Fibroblast of skin of right quadriceps (primary cell): Measurements from ENCODE around the gene NUDT19.
A peak's percentile ranks its signal among the peaks of the same experiment; 100 is the strongest.
"Not testable (repeated sequence)": the region's sequence is repeated elsewhere in the genome, so short reads cannot be mapped to it uniquely, and the experiment has no call there.

Source experiments
- DNase-seq: peaks from one replicate; pipeline ENCODE4 v3.0.0-alpha.2; 2013

The NUDT19 gene

GRCh38 chr19:32691291-32691951 is at the start of gene NUDT19:
Gene NUDT19 (plus strand): TSS chr19:32691821. CDS start chr19:32691961, 140 bp downstream.
- peak; percentile 81 for DNase-seq

- DNase-seq = no peak
Measured at GRCh38 chr19:32642771-32643170, 48.9 kb upstream of the NUDT19 start.

GRCh38 chr19:32646556-32646955 is 45.1 kb upstream of the NUDT19 start:
- no peak for DNase-seq

- no peak for DNase-seq
Measured at GRCh38 chr19:32647361-32647760, 44.3 kb upstream of the NUDT19 start.

GRCh38 chr19:32649751-32650150 is 41.9 kb upstream of the NUDT19 start:
- no peak for DNase-seq

GRCh38 chr19:32650671-32651070 is 41.0 kb upstream of the NUDT19 start:
- DNase-seq = no peak

DNA sequence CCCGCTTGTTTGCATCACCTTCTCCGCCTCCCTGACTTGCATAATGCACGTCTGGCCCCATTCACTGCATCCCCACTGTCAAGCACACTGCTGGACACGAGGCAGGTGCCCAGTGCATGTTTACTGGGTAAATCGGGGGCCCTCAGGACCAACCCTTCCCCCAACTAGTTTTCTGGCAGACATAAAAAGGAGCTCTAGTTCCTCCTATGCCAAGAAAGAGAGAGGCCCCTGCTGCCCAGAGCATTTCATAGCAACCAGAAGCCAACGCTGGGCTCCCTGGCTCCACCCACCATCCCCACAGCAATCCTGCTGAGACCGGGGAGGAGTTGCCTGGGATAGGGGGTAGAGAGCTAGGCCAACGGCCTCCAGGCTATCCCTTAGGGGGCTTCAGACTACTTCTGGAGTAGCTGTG is 39.9 kb upstream of the NUDT19 start:
- no peak for DNase-seq

- not testable (repeated sequence) for DNase-seq
Measured at GRCh38 chr19:32652331-32652730, 39.3 kb upstream of the NUDT19 start.

DNA sequence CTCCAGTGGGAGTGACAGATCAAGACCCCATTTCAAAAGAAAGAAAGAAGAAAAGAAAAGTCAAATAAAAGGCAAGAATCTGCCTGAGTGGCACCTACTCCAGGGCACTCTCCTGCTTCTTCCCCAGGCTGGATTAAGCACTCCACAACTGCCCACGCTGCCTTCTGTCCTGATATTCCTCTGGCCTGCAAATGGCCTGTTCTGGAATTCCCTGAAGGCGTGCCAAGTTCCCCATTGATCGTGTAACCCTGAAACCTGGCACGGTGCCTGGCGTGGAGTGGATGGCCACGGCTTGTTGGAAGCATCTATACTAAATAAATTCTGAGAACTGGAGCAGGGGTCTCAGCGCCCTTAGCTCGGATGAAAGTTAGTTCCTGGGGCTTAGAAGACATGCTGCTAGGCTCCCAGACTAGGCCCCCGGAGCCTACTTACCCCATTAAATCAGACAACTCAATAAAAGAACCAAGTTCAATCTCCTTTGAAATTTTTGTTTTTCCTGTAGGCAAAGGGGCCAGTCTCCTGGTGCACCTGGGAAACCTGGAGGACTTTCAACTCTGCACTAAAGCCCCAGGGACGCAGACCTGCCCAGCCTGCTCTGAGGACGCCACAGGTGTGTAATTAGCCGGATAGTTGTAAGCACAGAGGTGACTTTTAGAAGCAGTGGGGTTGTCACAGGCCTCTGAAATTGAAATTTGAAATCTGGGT is 38.6 kb upstream of the NUDT19 start:
- peak; percentile 20 for DNase-seq

DNA sequence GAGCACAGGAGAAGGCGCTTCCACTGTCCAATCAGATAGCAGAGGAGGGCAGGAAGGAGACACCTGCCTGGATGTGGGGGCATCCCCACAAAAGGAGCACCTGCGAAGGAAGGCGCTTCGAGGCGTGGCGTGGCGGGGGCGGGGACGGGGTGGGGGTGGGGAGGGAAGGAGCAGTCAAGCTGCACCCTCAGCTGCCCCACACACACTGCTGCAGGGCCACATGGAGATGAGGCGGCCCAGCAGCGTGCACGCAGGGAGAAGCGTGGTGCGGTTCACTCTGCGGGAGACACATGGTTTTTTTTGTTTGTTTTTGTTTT is 38.1 kb upstream of the NUDT19 start:
- no peak for DNase-seq

- not testable (repeated sequence) for DNase-seq
Measured at GRCh38 chr19:32656379-32656778, 35.2 kb upstream of the NUDT19 start.

DNA sequence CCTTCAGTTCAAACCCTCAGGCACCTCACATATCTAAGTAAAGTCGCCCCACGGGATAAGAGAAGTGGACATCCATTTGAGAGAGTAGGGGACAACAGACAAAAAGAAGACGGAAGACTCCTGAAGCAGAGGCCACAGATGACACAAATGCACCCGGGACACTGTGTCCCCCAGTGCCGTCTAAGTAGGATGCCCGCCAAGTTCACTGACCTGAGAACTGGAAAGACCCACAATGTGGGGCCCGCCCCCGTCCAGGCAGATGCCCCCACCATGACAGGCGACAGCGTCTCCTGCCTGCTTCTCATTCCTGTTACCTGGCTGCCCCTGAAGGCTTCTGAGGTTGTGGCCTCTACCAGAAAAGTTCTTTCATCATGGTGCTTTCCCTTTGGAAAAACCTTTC is 33.5 kb upstream of the NUDT19 start:
- DNase-seq = no peak

GRCh38 chr19:32658527-32658926 is 33.1 kb upstream of the NUDT19 start:
- DNase-seq = no peak

DNA sequence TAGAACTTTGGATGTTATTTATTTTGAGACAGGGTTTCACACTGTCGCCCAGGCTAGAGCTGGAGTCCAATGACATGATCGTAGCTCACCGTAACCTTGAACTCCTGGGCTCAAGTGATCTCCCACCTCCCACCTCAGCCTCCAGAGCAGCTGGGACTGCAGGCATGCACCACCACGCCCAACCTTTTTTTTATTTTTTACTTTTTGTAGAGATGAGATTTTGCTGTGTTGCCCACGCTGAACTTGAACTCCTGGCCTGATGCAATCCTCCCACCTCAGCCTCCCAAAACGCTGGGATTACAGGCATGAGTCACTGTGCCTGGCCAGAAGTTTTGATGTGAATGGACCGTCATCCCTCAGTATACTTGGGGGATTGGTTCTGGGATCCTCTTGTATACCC is 30.3 kb upstream of the NUDT19 start:
- DNase-seq = no peak

GRCh38 chr19:32662186-32662585 is 29.4 kb upstream of the NUDT19 start:
- peak; percentile 21 for DNase-seq

GRCh38 chr19:32666084-32666483 is 25.5 kb upstream of the NUDT19 start:
- DNase-seq = no peak

- DNase-seq = no peak
Measured at GRCh38 chr19:32669310-32669709, 22.3 kb upstream of the NUDT19 start.

DNA sequence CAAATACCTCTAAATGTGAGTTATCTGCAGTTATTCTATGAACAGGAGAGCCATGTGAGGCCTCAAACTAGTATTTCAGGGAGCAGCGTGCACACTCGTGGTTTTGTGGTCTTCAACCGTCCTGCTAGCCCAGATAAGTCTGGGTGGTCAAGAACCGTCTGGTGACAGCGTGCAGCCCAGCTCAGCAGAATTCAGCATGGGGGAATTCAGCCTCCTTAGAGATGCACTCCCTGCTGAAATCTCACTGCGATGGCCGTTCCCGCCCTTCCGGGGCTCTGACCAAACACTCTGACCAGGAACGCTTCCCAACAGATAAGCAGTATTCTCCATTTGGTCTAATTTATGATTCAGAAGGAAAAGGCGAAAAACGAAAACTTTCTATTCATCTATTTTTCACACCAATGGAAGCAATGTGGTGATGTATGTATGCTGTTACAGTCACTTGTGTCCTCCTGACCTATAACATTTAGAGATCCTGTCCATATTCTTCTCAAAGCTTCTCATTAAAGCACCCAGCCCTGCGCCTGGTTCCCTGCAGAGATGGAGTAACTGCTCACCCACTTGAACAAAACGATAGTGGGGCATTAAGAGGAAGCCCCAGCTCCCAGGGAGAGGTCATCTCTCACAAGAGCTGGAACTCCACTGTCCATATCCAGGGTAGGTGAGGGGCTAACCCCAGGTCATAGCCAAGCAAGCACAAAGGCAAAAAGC is 19.6 kb upstream of the NUDT19 start:
- no peak for DNase-seq

- no peak for DNase-seq
Measured at GRCh38 chr19:32672841-32673240, 18.8 kb upstream of the NUDT19 start.

DNA sequence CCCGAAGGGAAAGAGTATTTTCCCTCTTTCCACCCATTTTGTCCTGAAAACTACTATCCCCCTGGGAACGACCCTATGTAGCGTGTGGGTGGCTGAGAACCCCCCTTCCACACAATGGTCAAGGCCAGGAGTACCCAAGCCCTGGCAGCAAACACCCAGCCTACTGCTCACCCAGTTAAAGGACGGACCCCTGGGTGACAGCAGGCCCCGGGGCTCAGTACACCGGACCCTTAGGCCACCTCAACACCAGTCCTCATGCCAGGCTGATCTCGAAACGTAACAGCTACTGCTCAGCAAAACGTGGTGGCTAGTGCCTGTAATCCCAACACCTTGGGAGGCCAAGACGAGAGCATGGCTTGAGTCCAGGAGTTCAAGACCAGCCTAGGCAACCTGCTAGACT is 18.0 kb upstream of the NUDT19 start:
- DNase-seq = no peak

- DNase-seq = no peak
Measured at GRCh38 chr19:32674153-32674930, 17.3 kb upstream of the NUDT19 start.

GRCh38 chr19:32674931-32675719 is 16.5 kb upstream of the NUDT19 start, which contains the start of gene ANKRD27:
Gene ANKRD27 (minus strand): TSS chr19:32675180. CDS start chr19:32659015, 16,165 bp downstream.
- peak; percentile 97 for DNase-seq
